OCI-LY7 (cell line): ENCODE measurements around the gene PLPPR5. TPM values are rescaled to one million over a fixed set of nuclear protein-coding genes. Genes with fewer than 3 reads are reported as not detected.

Source experiments
- BruUV-seq: library from RNA; stranded (reverse); fragments of 400-500 nt; replicated peaks from 2 replicates; lab custom pipeline; 2021; lab: Mats Ljungman, UMichigan
- CTCF ChIA-PET: fragments of 300-600 bp; sonication (Branson Sonifier 250); formaldehyde crosslinking; loops from one replicate; lab custom pipeline; 2022; ENCODE audit warnings: antibody characterized with exemption; ENCODE audit not compliant: unreplicated experiment; lab: Charles Lee
- POLR2A ChIA-PET: fragments of 300-600 bp; sonication (Branson Sonifier 250); formaldehyde crosslinking; loops from one replicate; lab custom pipeline; 2022; ENCODE audit warnings: antibody characterized with exemption; lab: Charles Lee
- DNase-seq: peaks from one replicate; pipeline ENCODE4 v3.0.0-alpha.2; 2015; ENCODE audit warnings: low spot score
- H2AFZ ChIP-seq: fragments of 200-600 bp; sonication (generic), shearing (Covaris generic); 2 replicates; pipeline ENCODE4 v1.6.1; 2014; ENCODE audit warnings: mild to moderate bottlenecking, antibody characterized with exemption, low read length, moderate library complexity
- H3K27ac ChIP-seq: fragments of 200-600 bp; sonication (generic); 2 replicates; pipeline ENCODE4 v1.5.1; 2014; ENCODE audit warnings: mixed run types, low read depth, mild to moderate bottlenecking, moderate library complexity, low read length, inconsistent platforms; ENCODE audit not compliant: poor library complexity, severe bottlenecking
- H3K36me3 ChIP-seq: fragments of 200-600 bp; sonication (generic); 2 replicates; pipeline ENCODE4 v1.6.1; 2014; ENCODE audit warnings: mild to moderate bottlenecking, antibody characterized with exemption, low read length, moderate library complexity, mixed read lengths; ENCODE audit not compliant: insufficient read depth
- H3K4me1 ChIP-seq: fragments of 200-600 bp; sonication (generic); 2 replicates; pipeline ENCODE4 v1.5.1; 2014; ENCODE audit warnings: mild to moderate bottlenecking, low read length; ENCODE audit not compliant: insufficient read depth, poor library complexity, severe bottlenecking
- H3K4me2 ChIP-seq: fragments of 200-600 bp; sonication (generic); 2 replicates; pipeline ENCODE4 v1.6.1; 2014; ENCODE audit warnings: mild to moderate bottlenecking, low read length
- H3K4me3 ChIP-seq: fragments of 200-600 bp; sonication (generic); 2 replicates; pipeline ENCODE4 v1.5.1; 2014; ENCODE audit warnings: mild to moderate bottlenecking, low read depth, low read length; ENCODE audit not compliant: poor library complexity, severe bottlenecking
- H3K79me2 ChIP-seq: fragments of 200-600 bp; sonication (generic); 2 replicates; pipeline ENCODE4 v1.6.1; 2016; ENCODE audit warnings: low read depth, mild to moderate bottlenecking, low read length, moderate library complexity, mixed read lengths; ENCODE audit not compliant: insufficient read depth
- H3K9me2 ChIP-seq: fragments of 200-600 bp; sonication (generic); 2 replicates; pipeline ENCODE4 v1.6.1; 2016; ENCODE audit warnings: mild to moderate bottlenecking, low read length, mixed read lengths; ENCODE audit not compliant: insufficient read depth
- H3K9me3 ChIP-seq: fragments of 200-600 bp; sonication (generic); 2 replicates; pipeline ENCODE4 v1.6.1; 2014; ENCODE audit warnings: mild to moderate bottlenecking, mixed run types, low read length, mixed read lengths
- H4K20me1 ChIP-seq: fragments of 200-600 bp; sonication (generic); 2 replicates; pipeline ENCODE4 v1.6.1; 2014; ENCODE audit warnings: mild to moderate bottlenecking, antibody characterized with exemption, low read length, moderate library complexity, mixed read lengths; ENCODE audit not compliant: insufficient read depth
- EZH2phosphoT487 ChIP-seq: fragments of 200-600 bp; sonication (generic); IDR thresholded peaks from 2 replicates; pipeline ENCODE4 v1.6.1; 2018; ENCODE audit warnings: low read depth, borderline replicate concordance, mild to moderate bottlenecking, mixed run types, antibody characterized with exemption, low read length, moderate library complexity, mixed read lengths
- intact Hi-C: fragments of 100-400 bp; cut with micrococcal nuclease; formaldehyde crosslinking; loops from one replicate; pipeline ENCODE4 v1.10.0; 2022; ENCODE audit not compliant: unreplicated experiment
- total RNA-seq, 2 experiments: library from RNA; depleted of rRNA in 1 of 2; stranded (reverse); fragments of >200 nt in 1 of 2; shearing (Covaris generic) in 1 of 2; gene quantifications; 2 replicates each; pipeline ENCODE4 v1.2.3, GENCODE V29; 2014 to 2022
- TF ChIP-seq, protein P1 (sequence below): fragments of 200-600 bp; sonication (generic); conservative IDR thresholded peaks from 2 replicates; pipeline ENCODE4 v1.5.1; 2014; ENCODE audit warnings: mild to moderate bottlenecking, antibody characterized with exemption, low read length, moderate library complexity, mixed read lengths

The PLPPR5 gene
- total RNA-seq, 2 experiments from 2014 or later, result not detected

DNA sequence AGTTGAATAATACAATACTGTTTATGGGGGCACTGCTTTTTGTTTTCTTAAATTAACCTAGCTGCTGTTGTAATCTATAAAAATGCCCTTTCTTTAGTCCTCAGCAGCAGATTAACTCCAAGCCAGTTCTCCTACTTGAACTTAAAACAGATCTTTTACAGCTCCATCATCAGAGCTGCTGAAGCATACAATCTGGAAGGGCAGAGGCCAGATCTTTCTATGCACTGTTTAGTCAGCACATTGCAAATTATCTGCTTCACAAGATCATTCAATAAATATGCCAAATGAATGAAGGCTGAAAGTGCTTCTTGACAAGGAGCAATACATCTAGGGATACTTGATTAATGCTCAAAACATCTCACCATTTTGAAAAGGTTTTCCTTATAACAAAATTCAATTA lies 115.8 kb downstream of the PLPPR5 start:
- no peaks in the 10 kb centered on the region for H3K9me2 ChIP-seq
- CTCF ChIA-PET, result no interaction called here
- no peaks in the 10 kb centered on the region for H3K36me3 ChIP-seq
- POLR2A ChIA-PET, result no interaction called here
- no peak overlapping the region for H2AFZ ChIP-seq
- no peaks in the 10 kb centered on the region for H3K4me1 ChIP-seq
- no peak overlapping the region for H3K4me3 ChIP-seq
- no peaks in the 10 kb centered on the region for H3K79me2 ChIP-seq
- H3K4me2 ChIP-seq, result no peak overlapping the region
- BruUV-seq, result no TSS peak
- DNase-seq, result no peak
- no peak for TF ChIP-seq EZH2phosphoT487
- no peak overlapping the region for H3K27ac ChIP-seq
- intact Hi-C loops, result no loop called here
- no peaks in the 10 kb centered on the region for H3K9me3 ChIP-seq
- no peaks in the 10 kb centered on the region for H4K20me1 ChIP-seq

DNA sequence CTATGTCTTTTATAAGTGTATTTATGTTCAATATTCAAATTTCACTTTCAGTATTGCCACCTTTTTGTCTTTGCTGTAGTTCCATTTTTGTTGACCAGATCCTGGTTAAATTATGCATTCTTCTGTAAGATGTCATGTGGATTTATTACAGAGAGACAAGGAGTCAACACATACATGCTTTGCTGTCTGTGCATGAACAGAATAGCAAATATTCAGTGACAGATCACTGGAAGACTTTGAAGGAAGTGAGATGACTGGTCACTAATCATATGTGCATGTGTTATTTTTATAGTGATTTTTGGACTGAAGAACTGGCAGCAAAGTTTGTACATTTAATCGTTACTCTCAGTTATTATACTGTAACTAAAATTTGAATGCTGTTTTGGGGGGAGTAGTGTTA lies 117.2 kb downstream of the PLPPR5 start:
- H3K79me2 ChIP-seq, result no peaks in the 10 kb centered on the region
- no peaks in the 10 kb centered on the region for H3K9me2 ChIP-seq
- no peak overlapping the region for H3K27ac ChIP-seq
- no peaks in the 10 kb centered on the region for H3K36me3 ChIP-seq
- ChIA-PET CTCF (no interaction called here), POLR2A (no interaction called here)
- DNase-seq, result no peak
- no peaks in the 10 kb centered on the region for H4K20me1 ChIP-seq
- no peak overlapping the region for H3K4me3 ChIP-seq
- intact Hi-C loops, result no loop called here
- TF ChIP-seq EZH2phosphoT487, result no peak
- TF ChIP-seq, protein P1, sequence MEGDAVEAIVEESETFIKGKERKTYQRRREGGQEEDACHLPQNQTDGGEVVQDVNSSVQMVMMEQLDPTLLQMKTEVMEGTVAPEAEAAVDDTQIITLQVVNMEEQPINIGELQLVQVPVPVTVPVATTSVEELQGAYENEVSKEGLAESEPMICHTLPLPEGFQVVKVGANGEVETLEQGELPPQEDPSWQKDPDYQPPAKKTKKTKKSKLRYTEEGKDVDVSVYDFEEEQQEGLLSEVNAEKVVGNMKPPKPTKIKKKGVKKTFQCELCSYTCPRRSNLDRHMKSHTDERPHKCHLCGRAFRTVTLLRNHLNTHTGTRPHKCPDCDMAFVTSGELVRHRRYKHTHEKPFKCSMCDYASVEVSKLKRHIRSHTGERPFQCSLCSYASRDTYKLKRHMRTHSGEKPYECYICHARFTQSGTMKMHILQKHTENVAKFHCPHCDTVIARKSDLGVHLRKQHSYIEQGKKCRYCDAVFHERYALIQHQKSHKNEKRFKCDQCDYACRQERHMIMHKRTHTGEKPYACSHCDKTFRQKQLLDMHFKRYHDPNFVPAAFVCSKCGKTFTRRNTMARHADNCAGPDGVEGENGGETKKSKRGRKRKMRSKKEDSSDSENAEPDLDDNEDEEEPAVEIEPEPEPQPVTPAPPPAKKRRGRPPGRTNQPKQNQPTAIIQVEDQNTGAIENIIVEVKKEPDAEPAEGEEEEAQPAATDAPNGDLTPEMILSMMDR, result no peak
- no peaks in the 10 kb centered on the region for H3K4me1 ChIP-seq
- no peaks in the 10 kb centered on the region for H3K9me3 ChIP-seq
- no peak overlapping the region for H3K4me2 ChIP-seq
- BruUV-seq, result no TSS peak
- H2AFZ ChIP-seq, result no peak overlapping the region

DNA sequence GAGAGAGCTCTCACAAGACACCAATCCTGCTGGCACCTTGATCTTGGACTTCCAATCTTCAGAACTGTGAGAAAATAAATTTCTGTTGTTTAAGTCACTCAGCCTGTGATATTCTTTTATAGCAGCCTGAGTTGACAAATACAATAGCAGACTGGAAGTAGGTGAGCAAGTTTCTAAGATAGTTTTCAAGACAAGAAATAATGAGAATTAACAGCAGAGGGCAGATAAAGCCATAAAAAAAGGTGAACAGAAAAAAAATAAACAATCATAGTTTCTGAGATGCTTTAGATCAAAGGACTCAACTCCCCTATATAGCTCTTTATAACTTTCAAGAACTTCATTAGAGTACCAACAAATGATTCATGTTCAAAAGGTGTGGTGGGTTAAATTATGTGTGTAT lies 119.8 kb downstream of the PLPPR5 start:
- BruUV-seq, result no TSS peak
- no peaks in the 10 kb centered on the region for H3K36me3 ChIP-seq
- no peak overlapping the region for H3K4me2 ChIP-seq
- no peaks in the 10 kb centered on the region for H3K79me2 ChIP-seq
- no peaks in the 10 kb centered on the region for H3K9me3 ChIP-seq
- TF ChIP-seq, protein P1, result no peak
- no peak for TF ChIP-seq EZH2phosphoT487
- no peaks in the 10 kb centered on the region for H3K9me2 ChIP-seq
- ChIA-PET POLR2A (interaction anchor here (0.7 kb wide), 1 partner anchor 92 kb away, joined by 3 read pairs; no protein-coding TSS in a partner anchor), CTCF (no interaction called here)
- H3K27ac ChIP-seq, result no peak overlapping the region
- H2AFZ ChIP-seq, result no peak overlapping the region
- no peak for DNase-seq
- H3K4me3 ChIP-seq, result no peak overlapping the region
- intact Hi-C loops, result no loop called here
- no peaks in the 10 kb centered on the region for H4K20me1 ChIP-seq
- no peaks in the 10 kb centered on the region for H3K4me1 ChIP-seq
